HG03025 (cell line): ENCODE measurements around the gene CDK14.
"Not testable (repeated sequence)": the region's sequence is repeated elsewhere in the genome, so short reads cannot be mapped to it uniquely, and the experiment has no call there.

Experiments used
- ATAC-seq: cut with Tn5 transposase; IDR thresholded peaks from one replicate; pipeline ENCODE4 v1.9.1; 2021; ENCODE audit warnings: mild to moderate bottlenecking, moderate library complexity; ENCODE audit not compliant: unreplicated experiment, low FRiP score

CDK14 gene

GRCh38 chr7:91165846-91166230 lies 569.7 kb downstream of the CDK14 start:
- peak; percentile 46 for ATAC-seq

DNA sequence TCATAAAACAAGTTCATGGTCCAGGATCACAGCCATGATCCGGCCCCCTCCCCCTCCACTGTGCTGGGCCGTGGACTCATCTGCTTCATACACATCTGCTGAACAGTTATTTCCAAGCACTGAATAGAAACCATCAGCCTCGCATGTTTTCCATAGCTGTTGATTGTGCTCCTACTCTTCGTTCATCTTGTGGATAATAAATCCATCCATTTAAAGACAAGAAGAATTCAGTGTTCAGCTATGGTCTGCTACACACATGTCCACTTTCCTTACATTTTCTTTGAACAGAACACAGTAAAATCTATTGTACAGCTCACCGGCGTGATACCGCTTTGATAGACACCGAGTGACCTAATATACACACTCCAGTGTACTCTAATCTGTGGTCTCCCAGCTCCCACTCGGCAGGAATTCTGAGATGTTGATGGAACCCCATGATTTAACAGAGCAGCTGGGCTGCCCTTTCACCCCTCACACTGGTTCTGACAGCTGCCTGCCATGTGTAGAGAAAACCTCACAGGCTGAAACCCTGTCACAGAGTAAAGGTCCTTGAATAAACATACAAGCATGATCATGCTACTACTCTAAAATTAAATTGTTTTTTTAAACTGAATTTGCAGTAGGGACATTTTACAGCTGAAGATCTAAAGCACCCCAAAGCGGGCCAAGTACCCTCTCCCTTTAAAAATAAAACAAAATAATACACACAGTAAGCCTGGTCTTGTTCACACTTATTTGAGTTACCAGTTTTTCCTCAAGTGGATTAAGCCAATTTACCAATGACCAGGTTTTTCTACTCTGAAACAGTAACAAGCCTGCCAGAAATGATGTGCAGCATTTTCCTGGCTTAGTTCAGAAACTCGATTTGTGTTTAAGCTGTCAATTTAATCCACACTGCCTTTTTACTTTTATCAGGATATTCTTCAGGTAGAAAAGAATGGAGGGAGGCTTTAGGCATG lies 573.0 kb downstream of the CDK14 start:
- no peak for ATAC-seq

DNA sequence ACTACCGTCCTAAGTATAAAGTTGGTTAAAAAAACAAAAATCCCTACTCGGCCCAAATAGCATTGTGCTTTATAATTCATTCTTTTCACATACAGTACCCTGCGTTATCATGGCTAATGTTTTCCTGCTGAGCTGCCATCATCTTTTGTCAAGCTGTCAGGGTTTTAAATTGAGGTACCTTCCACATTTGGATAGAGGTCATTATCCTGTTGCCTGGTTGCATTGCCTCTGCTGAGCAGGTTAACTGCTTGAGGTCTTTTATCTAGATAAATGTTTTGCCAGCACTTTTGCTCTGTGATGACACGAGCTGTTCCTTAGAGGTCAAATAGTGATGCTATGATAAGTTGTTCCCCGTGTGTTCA lies 573.7 kb downstream of the CDK14 start:
- ATAC-seq, result no peak

DNA sequence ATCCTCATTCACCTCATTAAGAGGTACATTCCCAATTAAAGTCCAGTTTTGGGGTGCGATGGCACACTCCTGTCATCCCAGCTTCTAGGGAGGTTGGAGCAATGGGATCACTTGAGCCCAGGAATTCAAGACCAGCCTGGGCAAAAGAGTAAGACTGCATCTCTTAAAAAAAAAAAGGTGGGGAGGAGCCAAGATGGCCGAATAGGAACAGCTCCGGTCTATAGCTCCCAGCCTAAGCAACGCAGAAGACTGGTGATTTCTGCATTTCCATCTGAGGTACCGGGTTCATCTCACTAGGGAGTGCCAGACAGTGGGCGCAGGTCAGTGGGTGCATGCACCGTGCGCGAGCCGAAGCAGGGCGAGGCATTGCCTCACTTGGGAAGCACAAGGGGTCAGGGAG lies 577.1 kb downstream of the CDK14 start:
- not testable (repeated sequence) for ATAC-seq

- no peak for ATAC-seq
Observed at GRCh38 chr7:91180746-91181145, 584.6 kb downstream of the CDK14 start.

DNA sequence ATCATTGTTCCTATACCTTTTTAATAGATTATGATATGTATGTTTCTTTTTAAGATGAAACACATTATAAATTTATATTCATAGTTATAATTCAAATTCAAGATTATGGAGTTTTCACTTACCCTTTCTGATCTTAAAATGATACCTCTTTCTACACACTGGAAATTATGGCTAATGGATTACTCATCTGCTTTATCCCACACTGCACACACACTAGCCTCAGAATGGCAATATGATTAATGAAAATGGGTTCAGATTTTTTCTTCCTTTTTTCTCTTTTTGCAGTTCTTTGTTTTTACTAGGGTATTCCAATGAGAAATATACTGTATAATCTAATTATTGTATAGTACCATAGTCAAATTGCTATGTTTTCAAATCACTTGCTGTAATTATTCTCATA lies 585.8 kb downstream of the CDK14 start:
- ATAC-seq, result no peak

DNA sequence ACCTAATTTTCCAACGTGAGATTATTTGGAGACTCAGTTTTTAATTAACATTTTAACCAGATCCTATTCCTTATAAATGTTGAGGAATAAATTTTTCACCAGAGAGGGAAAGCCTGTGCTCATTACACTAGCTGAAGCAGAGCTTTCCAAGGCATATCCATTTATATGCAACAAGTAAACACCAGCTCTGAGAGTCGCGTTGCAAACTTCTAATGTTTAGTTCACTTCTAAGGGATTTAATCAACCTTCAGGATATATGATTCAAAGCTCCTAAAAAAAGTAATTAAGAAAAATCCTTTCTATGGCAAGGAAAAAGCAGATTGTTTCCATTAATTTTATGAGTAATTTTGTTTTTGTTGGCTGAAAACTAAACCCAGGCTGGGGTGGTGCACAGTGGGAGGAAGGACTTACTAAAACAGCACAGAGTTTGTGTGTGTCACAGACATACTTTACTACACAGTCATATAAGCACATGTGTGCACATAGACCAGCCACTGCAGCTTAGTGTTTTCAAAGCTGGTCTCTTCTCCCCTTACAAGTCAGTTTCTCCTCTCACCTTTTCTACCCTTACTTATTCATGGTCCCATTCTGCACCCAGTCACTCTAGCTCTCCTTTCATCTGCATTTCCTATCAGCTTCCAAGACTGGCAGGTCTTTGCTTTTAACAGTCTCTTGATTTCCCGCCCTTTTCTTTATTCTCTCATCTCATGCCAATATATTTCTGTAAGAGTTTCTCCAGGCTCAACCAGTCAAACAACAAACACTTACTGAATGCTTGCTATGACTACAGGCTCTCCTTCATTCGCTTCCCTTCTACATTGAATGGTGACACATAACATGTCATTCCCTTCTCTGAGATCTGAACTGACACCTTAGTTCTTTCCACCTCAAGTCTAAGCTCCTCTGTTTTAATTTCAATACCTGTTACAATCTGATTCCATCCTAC lies 587.0 kb downstream of the CDK14 start:
- ATAC-seq, result no peak

- ATAC-seq, result no peak
Observed at GRCh38 chr7:91185771-91186170, 589.6 kb downstream of the CDK14 start.

DNA sequence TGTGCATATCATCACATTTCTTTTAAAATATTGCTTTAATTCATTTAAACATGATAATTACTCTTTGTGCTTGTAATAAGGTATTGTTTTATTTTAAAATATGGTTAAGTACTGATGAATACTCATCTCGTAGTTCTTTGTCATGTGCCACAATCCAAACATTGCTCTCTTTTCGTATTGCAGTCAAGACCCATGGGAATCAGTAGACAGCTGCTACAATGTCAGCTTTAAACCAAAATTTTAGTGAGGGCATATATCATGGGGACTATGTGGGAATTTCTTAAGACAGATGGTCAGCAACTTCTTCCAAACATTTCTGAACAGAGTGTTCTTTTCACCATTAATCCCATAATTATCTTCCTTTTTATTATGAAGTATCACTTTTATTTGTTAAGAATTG lies 590.9 kb downstream of the CDK14 start:
- ATAC-seq, result no peak

- ATAC-seq, result no peak
Observed at GRCh38 chr7:91191771-91192170, 595.6 kb downstream of the CDK14 start.

GRCh38 chr7:91193141-91193540 lies 597.0 kb downstream of the CDK14 start:
- no peak for ATAC-seq

GRCh38 chr7:91194841-91195240 lies 598.7 kb downstream of the CDK14 start:
- no peak for ATAC-seq

DNA sequence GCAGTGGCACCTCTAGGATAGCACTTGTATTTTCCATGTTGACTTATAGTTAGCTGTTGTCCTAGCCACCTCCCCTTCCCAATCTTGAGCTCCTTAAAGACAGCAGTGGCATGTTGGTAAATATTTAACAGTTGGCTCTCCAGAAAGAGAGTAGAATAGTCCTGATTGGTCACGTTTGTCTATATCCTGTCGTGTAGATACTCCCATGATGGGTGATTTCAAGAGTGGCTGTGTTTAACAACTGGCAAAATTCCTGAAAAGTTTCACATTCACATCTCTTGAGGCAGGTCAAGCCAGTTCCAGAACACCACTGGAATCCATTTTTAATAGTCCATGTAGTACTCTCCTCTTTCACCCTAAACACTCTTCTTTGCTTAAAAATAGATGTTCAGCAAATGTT lies 599.9 kb downstream of the CDK14 start:
- no peak for ATAC-seq

DNA sequence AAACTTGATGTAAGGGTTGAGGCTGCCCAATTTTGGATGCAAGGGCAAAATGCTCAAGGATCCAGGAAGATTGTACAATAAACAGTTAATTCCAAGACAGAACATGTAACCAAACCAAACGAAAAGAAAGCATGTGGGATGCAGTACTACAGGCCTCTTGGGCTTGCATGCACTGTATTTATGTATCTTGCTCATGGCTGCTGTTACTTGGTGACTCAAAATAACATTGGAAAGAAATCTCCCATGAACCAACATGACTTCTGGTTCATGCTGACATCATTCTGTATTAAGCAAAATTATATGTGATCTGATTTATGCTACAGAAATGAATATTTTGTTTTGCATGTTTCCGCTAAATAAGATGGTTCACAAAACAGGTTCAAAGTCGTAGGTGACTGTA lies 602.2 kb downstream of the CDK14 start:
- ATAC-seq, result no peak

- ATAC-seq, result no peak
Observed at GRCh38 chr7:91199601-91200000, 603.5 kb downstream of the CDK14 start.

GRCh38 chr7:91201442-91202113 lies 605.5 kb downstream of the CDK14 start:
- no peak for ATAC-seq

DNA sequence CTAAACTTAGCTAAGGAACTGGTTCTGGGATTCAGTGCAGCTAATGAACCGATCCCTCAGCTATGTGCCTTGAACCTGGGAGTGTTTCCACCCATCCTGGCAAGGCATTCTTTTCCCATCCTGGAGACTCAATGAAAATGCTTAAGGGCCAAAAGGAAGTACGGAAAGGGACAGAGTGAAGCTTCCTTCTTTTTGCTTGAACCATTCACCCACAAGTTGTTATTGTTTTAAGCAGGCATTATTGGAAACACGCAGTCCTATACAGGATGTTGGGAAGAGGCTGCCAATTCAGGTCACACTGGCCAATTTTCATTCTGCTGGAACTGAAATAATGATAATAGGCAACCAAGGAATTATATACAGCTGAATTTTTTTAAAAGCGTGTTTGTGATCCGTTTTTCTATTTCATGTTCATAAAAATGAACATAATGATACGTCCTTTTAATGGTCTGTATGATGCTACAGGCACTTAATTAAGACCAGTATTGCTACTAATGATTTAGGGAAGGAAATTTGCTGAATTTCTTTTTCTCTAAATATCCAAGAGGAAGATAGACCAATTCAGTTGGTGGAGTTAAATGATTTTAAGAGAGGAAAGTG lies 610.3 kb downstream of the CDK14 start:
- no peak for ATAC-seq

DNA sequence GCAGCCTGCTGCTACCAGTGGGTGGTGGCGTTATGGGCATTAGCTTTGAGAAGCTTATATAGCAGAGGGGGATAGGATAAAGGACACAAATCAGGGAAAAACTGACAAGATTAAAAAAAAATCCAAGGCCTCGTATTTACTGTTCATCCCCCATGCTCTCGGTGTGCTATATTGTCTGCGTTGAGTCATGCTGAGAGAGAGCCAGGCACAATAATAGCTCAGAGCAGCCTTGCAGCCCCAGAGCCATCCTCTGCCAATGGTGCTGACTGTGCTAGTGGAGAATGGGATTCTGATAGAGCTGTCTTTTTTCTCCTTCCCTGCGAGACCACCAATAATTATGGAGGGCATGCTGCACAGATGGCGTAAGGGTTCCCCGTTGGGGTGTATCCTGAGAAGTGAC lies 616.5 kb downstream of the CDK14 start:
- no peak for ATAC-seq

DNA sequence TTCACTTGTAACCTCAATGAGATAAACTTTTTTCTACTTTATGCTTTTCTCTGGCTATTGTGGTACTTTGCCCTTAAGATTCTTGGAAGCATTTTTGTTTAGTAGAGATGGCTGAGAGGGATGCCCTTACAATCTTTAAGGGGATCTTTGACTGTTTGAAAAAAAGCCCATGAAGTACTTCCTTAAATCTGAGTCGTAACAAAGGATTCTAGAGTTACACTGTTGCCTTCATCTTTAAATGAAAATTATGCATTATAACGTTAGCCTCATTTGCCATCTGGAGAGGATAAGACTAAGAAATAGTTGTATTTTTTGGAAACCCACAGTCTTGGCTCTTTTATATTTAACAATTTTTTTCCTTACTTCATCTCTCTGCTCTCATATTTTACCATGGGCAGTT lies 630.3 kb downstream of the CDK14 start:
- no peak for ATAC-seq

DNA sequence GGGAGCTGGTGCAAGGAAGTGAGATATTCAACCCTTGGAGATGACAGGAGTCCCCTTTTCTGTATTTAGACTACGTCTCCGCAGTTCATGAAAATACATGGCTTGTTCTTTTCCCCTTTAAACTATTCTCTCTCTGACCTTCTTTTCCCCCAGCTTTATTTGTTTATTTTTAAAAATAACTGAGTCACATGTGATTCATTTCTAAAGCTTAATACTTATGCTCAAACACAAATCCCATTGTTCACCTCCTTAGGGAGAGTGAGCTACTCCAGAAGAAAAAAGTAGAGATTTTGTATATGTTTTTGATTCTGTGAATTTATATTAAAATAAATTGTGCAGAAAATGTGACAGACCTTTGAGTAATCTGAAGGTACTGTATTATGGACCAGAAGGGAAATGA lies 632.2 kb downstream of the CDK14 start:
- no peak for ATAC-seq
